ENCODE measurements around the gene C19orf73. TPM values are rescaled to one million over a fixed set of nuclear protein-coding genes. Genes with fewer than 3 reads are reported as not detected.

C19orf73 gene
- polyA plus RNA-seq, 3 donors: 0.60 to 0.76 (median 0.66) TPM

DNA sequence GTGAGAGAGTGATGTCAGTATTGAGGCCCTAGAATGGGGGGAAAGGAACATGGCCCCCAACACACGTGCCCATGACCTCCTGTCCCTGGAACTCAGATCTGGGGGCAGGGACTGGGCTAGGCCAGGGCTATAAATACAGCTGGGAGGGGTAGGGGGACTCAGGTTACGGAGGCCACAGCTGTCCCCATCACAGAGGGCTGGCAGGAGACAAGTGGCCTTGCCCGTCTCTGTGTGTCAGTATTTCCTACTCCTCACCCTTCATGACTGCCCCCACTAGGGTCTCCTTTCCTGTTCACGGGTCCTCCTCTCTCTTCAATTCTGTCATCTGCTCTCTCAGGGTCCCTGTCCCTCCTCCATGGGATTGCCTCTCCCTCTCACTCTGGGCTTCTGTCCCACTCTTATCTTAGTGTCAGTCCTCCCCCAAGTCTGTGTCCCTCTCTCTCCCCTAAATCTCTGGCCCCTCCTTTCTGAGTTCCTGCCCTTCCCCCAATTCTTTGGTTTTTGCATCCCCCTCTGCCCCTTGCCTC is 36.9 kb upstream of the C19orf73 start:
- H3K9ac ChIP-seq (ENCODE audit: insufficient read depth, low read length, poor library complexity, severe bottlenecking): no peak overlapping the region

More for the DNA sequence above, 36.9 kb upstream of the C19orf73 start:
- Histone ChIP-seq H4K20me1 (ENCODE audit: insufficient read depth, low read length) (no peaks in the 10 kb centered on the region), H3K9me3 (replicated peaks in 1 of 2; ENCODE audit: control insufficient read depth in 1 of 2, insufficient read depth in 1 of 2, low read length in 2 of 2) (peaks cover 12 to 14% of the 10 kb centered on the region in 2 donors), H3K4me1 (ENCODE audit: control insufficient read depth in 1 of 2, insufficient read depth in 2 of 2, low read length in 2 of 2) (peaks cover 18 to 43% of the 10 kb centered on the region in 2 donors), H3K27ac (ENCODE audit: low read depth in 1 of 2, low read length in 2 of 2) (no peak overlapping the region), H3K4me2 (replicated peaks; ENCODE audit: extremely low read depth, low read length, poor library complexity, severe bottlenecking) (no peak overlapping the region), H3K79me2 (ENCODE audit: insufficient read depth, low read length) (no peaks in the 10 kb centered on the region), H3K27me3 (ENCODE audit: control insufficient read depth in 2 of 2, insufficient read depth in 2 of 2, low read length in 2 of 2) (peaks cover 13 to 54% of the 10 kb centered on the region in 2 donors), H2AFZ (ENCODE audit: insufficient read depth, low read depth, low read length, poor library complexity, severe bottlenecking) (no peak overlapping the region), H3K4me3 (replicated peaks in 1 of 3; ENCODE audit: low read depth in 2 of 3, low read length in 3 of 3) (no peak overlapping the region), H3K36me3 (replicated peaks in 1 of 2; ENCODE audit: control insufficient read depth in 1 of 2, insufficient read depth in 2 of 2, low read length in 2 of 2) (no peaks in the 10 kb centered on the region)
- Mint-ChIP-seq H3K9me3 (peaks cover 12 to 22% (median 16%) of the 10 kb centered on the region in 7 donors), H3K4me1 (peaks cover 34% of the 10 kb centered on the region), H3K27me3 (ENCODE audit: low read depth in 3 of 3) (peaks cover 56 to 87% (median 74%) of the 10 kb centered on the region in 3 donors), H3K27ac (peak overlapping the region in 1 of 7 donors; percentile 24), H3K4me3 (peak overlapping the region in 1 of 2 donors; percentile 29), H3K36me3 (peaks cover 0 to 3% of the 10 kb centered on the region in 2 donors)
- intact Hi-C loops (cut with micrococcal nuclease): no loop called here
- WGBS (ENCODE audit: insufficient coverage): 45% methylated on average over 3 of the region's 4 CpGs
- TF ChIP-seq CTCF (IDR thresholded peaks at IDR 0.05): no peak
- DNase-seq: no peak

Data from CD14-positive monocyte (primary cell).